ENCODE data around the gene TMX1.

The TMX1 gene

DNA sequence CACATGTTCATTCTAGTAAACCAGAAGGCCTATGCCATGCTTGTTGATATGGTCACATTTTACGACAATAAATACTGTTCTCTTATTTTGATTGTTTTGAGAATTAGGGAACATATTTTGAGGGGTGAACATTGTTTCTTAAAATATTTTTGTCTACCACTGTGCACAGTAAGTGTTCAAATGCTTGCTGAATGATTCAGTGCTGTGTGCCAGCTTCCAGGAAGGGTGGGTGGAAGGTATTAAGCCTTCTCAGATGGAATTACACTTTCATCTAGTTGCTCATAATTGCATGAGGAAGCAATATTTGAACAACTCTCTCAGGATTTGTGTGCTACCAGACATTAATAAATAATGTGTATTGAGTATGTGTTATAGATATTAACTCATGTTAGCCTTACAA, 15.5 kb upstream of the TMX1 start:
- DNase-seq = no peak
- H3K9me3 Mint-ChIP-seq = peaks cover 5% of the 10 kb centered on the region
- H3K4me3 Mint-ChIP-seq = no peak overlapping the region
- no peaks in the 10 kb centered on the region for H3K36me3 Mint-ChIP-seq (ENCODE audit: low read depth)
- H3K27ac Mint-ChIP-seq = no peak overlapping the region
- no peaks in the 10 kb centered on the region for H3K4me1 Mint-ChIP-seq (ENCODE audit: low read depth)
- H3K27me3 Mint-ChIP-seq = no peaks in the 10 kb centered on the region

DNA sequence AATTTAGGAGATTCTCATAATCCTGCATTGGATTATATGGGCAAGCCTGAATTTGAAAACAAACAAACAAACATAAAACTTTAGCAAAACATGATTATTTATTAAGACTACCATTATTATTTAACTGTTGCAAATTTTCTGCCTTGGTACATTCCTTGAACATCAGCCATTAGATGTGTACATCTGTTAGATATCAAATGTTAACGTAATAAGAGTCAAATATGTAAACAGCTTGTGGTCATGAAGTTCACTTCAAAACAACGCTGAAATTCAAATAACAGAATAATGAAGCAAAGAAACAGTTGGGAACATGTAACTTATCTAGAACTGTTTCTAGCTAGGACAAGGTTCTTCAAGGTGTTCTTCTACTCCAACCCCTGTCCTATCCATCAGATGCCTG, 14.3 kb upstream of the TMX1 start:
- no peaks in the 10 kb centered on the region for H3K4me1 Mint-ChIP-seq (ENCODE audit: low read depth)
- no peak overlapping the region for H3K4me3 Mint-ChIP-seq
- H3K27ac Mint-ChIP-seq = no peak overlapping the region
- H3K36me3 Mint-ChIP-seq (ENCODE audit: low read depth) = no peaks in the 10 kb centered on the region
- no peak for DNase-seq
- no peaks in the 10 kb centered on the region for H3K27me3 Mint-ChIP-seq
- H3K9me3 Mint-ChIP-seq = peaks cover 5% of the 10 kb centered on the region

DNA sequence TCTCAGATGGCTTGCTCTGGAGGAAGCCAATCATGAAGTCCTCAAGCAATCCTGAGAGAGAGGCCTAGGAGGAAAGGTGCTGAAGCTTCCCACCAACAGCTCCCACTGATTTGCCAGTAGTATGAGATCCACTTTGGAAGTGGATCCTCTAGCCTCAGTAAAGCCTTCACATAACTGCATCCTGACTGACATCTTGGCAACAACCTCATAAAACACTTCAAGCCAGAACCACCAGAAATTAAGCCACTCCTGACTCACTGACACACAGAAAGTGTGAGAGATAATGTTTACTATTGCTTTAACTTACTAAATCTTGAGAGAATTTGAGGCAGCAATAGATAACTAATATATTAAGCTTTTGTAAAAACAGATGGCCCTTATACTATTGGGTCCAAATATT, 11.7 kb upstream of the TMX1 start:
- Mint-ChIP-seq H3K36me3 (ENCODE audit: low read depth) (no peaks in the 10 kb centered on the region), H3K9me3 (no peaks in the 10 kb centered on the region), H3K4me1 (ENCODE audit: low read depth) (no peaks in the 10 kb centered on the region), H3K27me3 (no peaks in the 10 kb centered on the region), H3K4me3 (no peak overlapping the region), H3K27ac (no peak overlapping the region)
- no peak for DNase-seq

DNA sequence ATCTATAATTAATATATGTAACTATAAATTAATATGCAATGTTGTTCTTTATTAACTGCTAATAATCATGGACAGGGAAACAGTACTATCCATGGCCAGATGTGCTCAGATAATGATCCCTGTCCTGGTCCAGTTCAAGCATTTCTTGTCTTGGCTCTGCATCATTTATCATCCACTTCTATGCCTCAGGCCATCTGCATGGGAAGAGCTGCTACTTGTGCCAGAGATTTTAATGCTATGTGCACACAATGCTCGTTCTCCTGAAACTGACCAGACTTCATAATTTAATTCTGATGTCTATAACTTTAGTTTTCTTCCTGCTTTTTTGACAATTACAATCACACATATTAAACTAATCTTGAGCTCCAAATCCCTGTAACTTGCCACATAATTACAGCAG, 11.2 kb upstream of the TMX1 start:
- no peak overlapping the region for H3K27ac Mint-ChIP-seq
- H3K9me3 Mint-ChIP-seq = no peaks in the 10 kb centered on the region
- DNase-seq = no peak
- no peaks in the 10 kb centered on the region for H3K27me3 Mint-ChIP-seq
- H3K4me3 Mint-ChIP-seq = no peak overlapping the region
- no peaks in the 10 kb centered on the region for H3K4me1 Mint-ChIP-seq (ENCODE audit: low read depth)
- H3K36me3 Mint-ChIP-seq (ENCODE audit: low read depth) = no peaks in the 10 kb centered on the region

DNA sequence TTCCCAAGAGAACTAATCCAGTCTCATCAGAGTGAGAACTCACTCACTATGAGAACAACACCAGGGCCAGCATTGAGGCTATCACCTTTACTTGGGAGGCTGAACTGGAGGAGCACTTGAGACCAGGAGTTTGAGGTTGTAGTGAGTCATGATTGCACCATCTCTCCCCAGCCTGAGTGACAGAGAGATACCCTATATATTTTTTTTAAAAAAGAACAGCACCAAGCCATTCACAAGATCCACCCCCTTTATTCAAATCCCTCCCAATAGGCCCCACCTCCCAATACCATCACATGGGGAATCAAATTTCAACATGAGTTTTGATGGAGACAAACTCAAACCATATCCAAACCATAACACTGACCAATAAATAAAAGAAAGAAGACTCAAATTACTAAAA, 3.7 kb upstream of the TMX1 start:
- H3K4me3 Mint-ChIP-seq = no peak overlapping the region
- no peak overlapping the region for H3K27ac Mint-ChIP-seq
- no peaks in the 10 kb centered on the region for H3K9me3 Mint-ChIP-seq
- H3K4me1 Mint-ChIP-seq (ENCODE audit: low read depth) = peaks cover 15% of the 10 kb centered on the region
- H3K27me3 Mint-ChIP-seq = no peaks in the 10 kb centered on the region
- DNase-seq = no peak
- H3K36me3 Mint-ChIP-seq (ENCODE audit: low read depth) = no peaks in the 10 kb centered on the region

DNA sequence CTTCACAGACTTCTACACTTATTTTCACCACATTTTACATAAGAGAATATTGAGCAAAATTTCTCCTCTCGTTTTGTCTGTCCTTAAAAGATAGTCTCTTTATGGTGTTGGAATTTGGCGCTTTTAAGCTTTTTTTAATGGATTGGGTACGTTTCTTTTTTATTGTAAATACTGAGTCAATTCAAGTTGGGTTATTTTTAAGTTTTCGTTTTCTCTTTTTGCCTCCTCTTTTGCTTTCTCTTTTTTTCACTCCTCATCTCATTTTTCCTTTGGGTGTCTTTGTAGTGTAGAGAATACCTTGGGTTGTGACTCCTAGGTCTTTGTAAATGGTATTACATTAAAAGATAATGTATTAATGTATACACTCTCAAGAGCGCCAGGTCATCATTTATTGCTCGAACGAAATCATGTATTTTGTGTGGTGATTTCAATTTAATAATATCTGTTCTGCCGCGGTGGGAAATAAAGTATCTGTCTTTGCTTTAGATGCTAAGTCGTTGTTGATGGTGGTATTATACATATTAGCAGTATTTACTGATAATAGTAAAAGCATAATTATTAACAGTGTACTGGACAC, 845 bp downstream of the TMX1 start:
- no peaks in the 10 kb centered on the region for H3K27me3 Mint-ChIP-seq
- H3K36me3 Mint-ChIP-seq (ENCODE audit: low read depth) = peaks cover 31% of the 10 kb centered on the region
- H3K27ac Mint-ChIP-seq = no peak overlapping the region
- H3K4me3 Mint-ChIP-seq = no peak overlapping the region
- DNase-seq = no peak
- H3K4me1 Mint-ChIP-seq (ENCODE audit: low read depth) = peaks cover 40% of the 10 kb centered on the region
- H3K9me3 Mint-ChIP-seq = no peaks in the 10 kb centered on the region

DNA sequence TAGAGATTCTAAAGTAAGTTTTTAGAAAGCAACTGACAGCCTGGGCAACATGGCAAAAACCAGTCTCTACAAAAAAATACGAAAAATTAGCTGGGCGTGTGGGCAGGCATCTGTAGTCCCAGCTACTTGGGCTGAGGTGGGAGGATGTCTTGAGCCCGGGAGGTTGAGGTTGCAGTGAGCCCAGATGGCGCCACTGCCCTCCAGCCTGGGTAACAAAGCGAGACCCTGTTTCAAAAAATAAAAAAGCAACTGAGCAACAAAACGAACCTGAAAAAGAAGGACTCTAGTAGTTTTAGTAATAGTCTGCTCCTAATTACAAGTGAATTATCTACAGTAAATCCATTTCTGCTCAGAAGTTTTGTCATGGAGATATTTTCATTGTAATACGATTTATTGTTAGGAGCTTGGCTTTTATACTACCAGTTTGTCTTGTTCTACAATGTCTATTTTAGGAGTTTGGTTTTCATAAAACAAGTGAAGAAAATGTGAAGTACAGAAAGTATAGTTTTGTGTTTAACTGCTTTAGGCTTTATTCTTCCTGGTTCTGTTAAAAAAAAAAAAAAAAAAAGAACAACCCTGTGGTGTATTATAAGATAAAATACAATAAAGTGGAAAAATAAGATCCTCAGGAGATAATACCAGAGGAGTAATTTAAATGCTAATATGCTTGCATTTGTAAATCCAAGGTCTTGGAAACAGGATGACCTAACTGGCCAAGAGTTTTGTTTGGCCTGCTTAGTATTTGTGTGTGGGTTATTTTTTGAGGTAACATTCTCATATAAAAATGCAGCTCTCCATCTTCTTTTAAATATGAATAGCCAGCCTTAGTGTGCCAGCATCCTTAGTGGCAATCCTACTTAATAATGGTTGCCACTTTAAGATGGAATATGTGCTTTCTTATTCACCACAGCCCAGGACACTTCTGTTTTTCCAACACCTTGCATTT, 2.8 kb downstream of the TMX1 start:
- Mint-ChIP-seq H3K4me1 (ENCODE audit: low read depth) (peaks cover 42% of the 10 kb centered on the region), H3K36me3 (ENCODE audit: low read depth) (peaks cover 45% of the 10 kb centered on the region), H3K9me3 (no peaks in the 10 kb centered on the region), H3K4me3 (no peak overlapping the region), H3K27ac (peak overlapping the region; percentile 58), H3K27me3 (no peaks in the 10 kb centered on the region)
- no peak for DNase-seq

DNA sequence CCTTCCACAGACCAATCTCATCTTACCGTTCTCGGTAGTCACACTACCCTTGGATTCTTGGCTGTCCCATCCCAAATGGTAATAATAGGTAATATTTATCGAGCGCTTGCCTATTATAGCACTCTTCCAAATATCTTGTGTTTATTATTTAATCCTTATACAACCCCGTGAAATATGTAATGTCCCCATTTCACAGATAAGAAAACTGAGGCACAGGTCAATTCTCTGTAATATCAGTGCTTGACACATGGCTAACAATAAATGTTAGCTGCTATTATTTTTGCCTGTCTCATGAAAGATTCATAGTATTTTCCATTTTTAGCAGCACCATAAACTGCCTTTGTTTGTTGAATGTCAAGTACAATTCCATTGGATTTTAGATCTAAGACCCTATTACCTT, 4.5 kb downstream of the TMX1 start:
- H3K4me3 Mint-ChIP-seq = no peak overlapping the region
- no peaks in the 10 kb centered on the region for H3K9me3 Mint-ChIP-seq
- H3K4me1 Mint-ChIP-seq (ENCODE audit: low read depth) = peaks cover 38% of the 10 kb centered on the region
- H3K27me3 Mint-ChIP-seq = no peaks in the 10 kb centered on the region
- no peak for DNase-seq
- peaks cover 63% of the 10 kb centered on the region for H3K36me3 Mint-ChIP-seq (ENCODE audit: low read depth)
- H3K27ac Mint-ChIP-seq = no peak overlapping the region

DNA sequence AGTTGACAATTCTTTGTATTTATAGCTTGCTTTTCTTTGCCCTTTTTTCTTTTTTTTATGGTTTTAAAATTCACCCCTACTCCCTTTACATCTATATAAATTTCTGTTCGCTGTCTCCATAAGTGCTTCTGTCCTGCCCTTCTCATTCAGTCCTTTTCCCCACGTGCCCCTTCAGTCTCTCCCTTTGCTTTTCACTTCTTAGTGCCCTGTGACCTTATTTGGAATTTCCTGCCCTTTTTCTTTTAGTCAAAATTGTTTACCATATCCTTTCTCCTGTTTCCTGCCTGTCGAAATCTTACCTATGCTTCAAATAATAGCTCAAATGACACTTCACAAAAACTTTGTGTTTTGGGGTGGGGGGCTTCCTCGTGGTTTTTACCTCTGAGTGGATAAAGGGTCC, 6.0 kb downstream of the TMX1 start:
- Mint-ChIP-seq H3K4me1 (ENCODE audit: low read depth) (peaks cover 41% of the 10 kb centered on the region), H3K27me3 (no peaks in the 10 kb centered on the region), H3K9me3 (no peaks in the 10 kb centered on the region), H3K4me3 (no peak overlapping the region), H3K27ac (peak overlapping the region; percentile 24), H3K36me3 (ENCODE audit: low read depth) (peaks cover 78% of the 10 kb centered on the region)
- no peak for DNase-seq

DNA sequence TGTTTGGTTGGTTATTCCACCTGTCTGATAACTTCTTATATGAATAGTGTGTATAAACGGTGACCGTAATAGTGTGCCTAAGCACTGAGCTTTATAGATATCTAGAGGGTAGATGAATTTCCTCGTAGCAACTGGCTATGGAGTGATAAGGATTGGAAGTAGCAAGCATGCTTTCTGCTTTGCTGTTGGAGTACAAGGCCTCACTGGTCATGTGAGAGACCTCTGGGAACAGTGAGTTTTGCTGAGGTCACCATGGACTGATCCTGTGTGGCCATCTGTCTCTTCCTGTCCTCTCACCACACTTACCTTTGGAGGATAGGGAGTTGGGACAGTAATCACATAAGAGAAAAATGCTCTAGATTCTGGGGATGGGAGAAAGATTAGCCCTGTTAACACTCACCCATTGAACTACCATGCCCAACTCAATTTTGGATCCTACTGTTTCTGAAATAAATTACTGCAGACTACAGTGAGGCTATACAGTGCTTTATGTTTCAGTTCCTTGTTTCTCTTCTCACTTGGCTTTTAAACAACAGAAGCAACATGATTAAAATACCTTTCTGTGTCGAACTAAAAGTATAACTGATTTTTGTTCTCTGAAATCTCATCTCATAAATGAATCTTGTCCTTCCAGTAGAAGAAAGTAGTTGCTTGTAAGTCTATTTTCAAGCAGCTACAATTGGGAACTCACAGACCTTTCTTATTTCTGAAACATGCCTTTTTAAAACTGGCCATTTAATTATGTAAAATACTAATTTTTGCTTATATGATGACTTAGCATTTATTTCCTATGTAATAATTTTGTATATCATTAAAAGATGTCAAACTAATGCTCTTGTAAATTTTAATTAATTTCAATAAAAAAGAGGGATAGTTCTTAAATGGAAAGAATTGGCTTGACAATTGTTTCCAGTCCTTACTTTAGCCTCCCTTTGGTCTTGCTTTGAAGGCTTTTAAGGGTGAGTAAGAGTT, 8.3 kb downstream of the TMX1 start:
- Mint-ChIP-seq H3K4me3 (no peak overlapping the region), H3K36me3 (ENCODE audit: low read depth) (peaks cover 89% of the 10 kb centered on the region), H3K27ac (peak overlapping the region; percentile 28), H3K9me3 (no peaks in the 10 kb centered on the region), H3K27me3 (no peaks in the 10 kb centered on the region), H3K4me1 (ENCODE audit: low read depth) (peaks cover 45% of the 10 kb centered on the region)
- no peak for DNase-seq

DNA sequence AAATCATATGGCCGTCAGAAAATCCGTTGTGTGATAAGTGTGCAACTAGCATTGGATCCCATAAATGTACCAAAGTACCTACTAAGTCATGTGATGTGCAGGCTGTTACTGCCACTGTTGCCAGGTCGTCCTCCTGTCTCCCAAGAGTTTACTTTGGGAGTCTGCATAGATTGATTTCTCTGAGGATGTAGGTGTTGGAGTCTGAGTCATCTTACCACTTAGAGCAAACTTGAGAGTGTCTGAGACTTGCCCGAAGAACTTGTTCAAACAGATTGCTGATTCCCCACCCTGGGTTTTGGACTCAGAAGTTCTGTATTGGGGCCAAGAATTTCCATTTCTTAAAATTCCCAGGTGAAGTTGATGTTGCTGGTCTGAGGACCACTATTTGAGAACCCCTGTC, 11.4 kb downstream of the TMX1 start:
- Mint-ChIP-seq H3K27ac (peak overlapping the region; percentile 1), H3K36me3 (ENCODE audit: low read depth) (peaks cover 93% of the 10 kb centered on the region), H3K4me1 (ENCODE audit: low read depth) (peaks cover 16% of the 10 kb centered on the region), H3K4me3 (no peak overlapping the region), H3K27me3 (no peaks in the 10 kb centered on the region), H3K9me3 (no peaks in the 10 kb centered on the region)
- DNase-seq = no peak

DNA sequence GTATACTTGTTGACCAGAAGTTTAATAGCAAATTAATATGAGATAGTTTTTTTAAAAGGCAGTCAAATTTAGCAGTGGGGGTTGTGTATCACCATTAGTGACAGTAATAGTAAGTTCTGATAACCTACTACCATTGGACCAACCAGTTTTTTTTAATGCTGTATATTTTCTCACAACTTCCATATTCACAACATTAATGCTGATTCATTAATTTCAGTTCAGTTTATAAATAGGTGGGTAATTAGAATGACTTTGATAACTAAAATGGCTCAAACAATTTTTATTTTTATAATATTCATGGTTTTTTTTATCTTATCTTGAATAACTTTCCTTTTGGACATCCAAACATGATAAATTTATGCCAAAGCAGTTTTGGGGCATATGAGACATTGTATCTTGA, 13.8 kb downstream of the TMX1 start:
- peaks cover 94% of the 10 kb centered on the region for H3K36me3 Mint-ChIP-seq (ENCODE audit: low read depth)
- DNase-seq = no peak
- H3K27me3 Mint-ChIP-seq = no peaks in the 10 kb centered on the region
- H3K9me3 Mint-ChIP-seq = peaks cover 7% of the 10 kb centered on the region
- H3K27ac Mint-ChIP-seq = no peak overlapping the region
- no peak overlapping the region for H3K4me3 Mint-ChIP-seq
- peaks cover 9% of the 10 kb centered on the region for H3K4me1 Mint-ChIP-seq (ENCODE audit: low read depth)

DNA sequence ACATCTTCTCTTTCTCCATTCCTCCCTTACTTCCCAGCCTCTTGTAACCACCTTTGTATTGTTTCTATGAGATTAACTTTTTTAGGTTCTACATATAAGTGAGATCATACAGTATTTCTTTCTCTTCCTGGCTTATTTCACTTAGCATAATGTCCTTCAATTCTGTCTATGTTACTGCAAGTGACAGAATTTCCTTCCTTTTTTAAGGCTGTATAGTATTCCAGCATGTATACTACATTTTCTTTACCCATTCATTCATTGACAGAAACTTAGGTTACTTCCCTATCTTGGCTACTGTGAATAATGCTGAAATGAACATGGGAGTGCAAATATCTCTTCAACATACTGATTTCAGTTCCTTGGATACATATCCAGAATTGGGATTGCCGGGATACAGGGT, 18.2 kb downstream of the TMX1 start:
- Mint-ChIP-seq H3K9me3 (peaks cover 7% of the 10 kb centered on the region), H3K27me3 (no peaks in the 10 kb centered on the region), H3K27ac (no peak overlapping the region), H3K4me1 (ENCODE audit: low read depth) (peaks cover 27% of the 10 kb centered on the region), H3K4me3 (no peak overlapping the region), H3K36me3 (ENCODE audit: low read depth) (peaks cover 84% of the 10 kb centered on the region)
- DNase-seq = no peak

DNA sequence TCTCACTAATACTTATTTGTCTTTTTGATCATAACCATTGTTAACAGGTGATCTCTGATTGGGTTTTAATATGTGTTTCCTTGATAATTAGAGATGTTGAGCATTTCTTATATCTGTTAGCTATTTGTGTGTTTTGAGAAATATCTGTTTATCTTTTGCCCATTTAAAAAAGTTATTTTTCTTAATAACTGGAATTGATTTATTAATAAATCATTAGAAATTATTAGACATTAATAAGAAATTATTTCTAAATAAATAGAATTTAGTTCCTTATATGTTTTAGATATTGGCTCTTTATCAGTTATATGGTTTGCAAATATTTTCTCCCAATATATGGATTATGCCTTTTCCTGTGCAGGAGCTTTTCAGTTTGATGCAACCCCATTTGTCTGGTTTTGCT, 18.7 kb downstream of the TMX1 start:
- H3K36me3 Mint-ChIP-seq (ENCODE audit: low read depth) = peaks cover 80% of the 10 kb centered on the region

More for the DNA sequence above, 18.7 kb downstream of the TMX1 start:
- Mint-ChIP-seq H3K27ac (no peak overlapping the region), H3K4me1 (ENCODE audit: low read depth) (peaks cover 27% of the 10 kb centered on the region), H3K4me3 (no peak overlapping the region), H3K27me3 (no peaks in the 10 kb centered on the region), H3K9me3 (peaks cover 7% of the 10 kb centered on the region)
- DNase-seq = no peak
